Measurements from ENCODE around the gene LEF1.

DNA sequence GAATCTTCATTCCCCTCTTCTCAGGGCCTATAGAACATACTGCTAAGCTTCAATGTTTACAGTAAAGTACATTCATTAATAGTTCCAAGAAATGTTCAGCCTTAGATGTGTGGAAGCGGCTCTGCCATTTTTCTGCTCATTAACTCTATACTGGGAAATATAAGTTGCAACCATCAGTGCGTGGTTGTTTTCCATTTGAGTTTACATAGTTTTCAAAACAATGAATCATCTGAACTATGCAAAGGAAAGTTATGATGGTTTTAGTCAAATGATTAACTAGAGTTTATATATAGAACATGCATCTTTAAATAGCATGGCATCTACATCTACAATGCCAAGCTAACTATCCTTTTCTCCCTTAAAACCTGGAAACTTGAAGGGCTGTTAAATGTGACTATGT lies 29.6 kb downstream of the LEF1 start:
- TF ChIP-seq, protein P1, sequence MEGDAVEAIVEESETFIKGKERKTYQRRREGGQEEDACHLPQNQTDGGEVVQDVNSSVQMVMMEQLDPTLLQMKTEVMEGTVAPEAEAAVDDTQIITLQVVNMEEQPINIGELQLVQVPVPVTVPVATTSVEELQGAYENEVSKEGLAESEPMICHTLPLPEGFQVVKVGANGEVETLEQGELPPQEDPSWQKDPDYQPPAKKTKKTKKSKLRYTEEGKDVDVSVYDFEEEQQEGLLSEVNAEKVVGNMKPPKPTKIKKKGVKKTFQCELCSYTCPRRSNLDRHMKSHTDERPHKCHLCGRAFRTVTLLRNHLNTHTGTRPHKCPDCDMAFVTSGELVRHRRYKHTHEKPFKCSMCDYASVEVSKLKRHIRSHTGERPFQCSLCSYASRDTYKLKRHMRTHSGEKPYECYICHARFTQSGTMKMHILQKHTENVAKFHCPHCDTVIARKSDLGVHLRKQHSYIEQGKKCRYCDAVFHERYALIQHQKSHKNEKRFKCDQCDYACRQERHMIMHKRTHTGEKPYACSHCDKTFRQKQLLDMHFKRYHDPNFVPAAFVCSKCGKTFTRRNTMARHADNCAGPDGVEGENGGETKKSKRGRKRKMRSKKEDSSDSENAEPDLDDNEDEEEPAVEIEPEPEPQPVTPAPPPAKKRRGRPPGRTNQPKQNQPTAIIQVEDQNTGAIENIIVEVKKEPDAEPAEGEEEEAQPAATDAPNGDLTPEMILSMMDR (conservative IDR thresholded peaks at IDR 0.05 in 1 of 2, IDR thresholded peaks at IDR 0.05 in 1 of 2; ENCODE audit: low read depth in 1 of 2, low read length in 2 of 2) = no peak
- TF ChIP-seq EZH2 (IDR thresholded peaks at IDR 0.05; ENCODE audit: low read length, missing control alignments) = no peak
